A549 (cell line): ENCODE data around the gene PSRC1. TPM values are rescaled to one million over a fixed set of nuclear protein-coding genes. Genes with fewer than 3 reads are reported as not detected.

Source experiments
- ATAC-seq, 2 experiments: fragments of 200-7000 bp in 1 of 2; fragments of >200 bp in 1 of 2; cut with Nextera tagmentation in 1 of 2; cut with Tn5 transposase in 1 of 2; 3 replicates each; pipeline versions ENCODE4 v1.8.0 to v1.9.1; 2018 to 2020; ENCODE audit warnings: mild to moderate bottlenecking in 1 of 2, moderate library complexity in 1 of 2
- CTCF ChIA-PET: fragments of 300-600 bp; sonication (Branson Sonifier 250); formaldehyde crosslinking; extraction: SDS; loops from one replicate; lab custom pipeline; 2021; ENCODE audit warnings: antibody characterized with exemption, inconsistent platforms; lab: Yijun Ruan, JAX
- POLR2A ChIA-PET: fragments of 350-600 bp; formaldehyde crosslinking; extraction: SDS; loops from one replicate; lab custom pipeline; 2021; ENCODE audit warnings: antibody characterized with exemption, inconsistent platforms; lab: Yijun Ruan, JAX
- DNase-seq, 2 experiments: peaks; one replicate each; pipeline versions ENCODE4 v3.0.0 to v3.0.0-alpha.2; 2011 to 2016; ENCODE audit warnings: low read depth in 1 of 2, low spot score in 1 of 2
- FAIRE-seq: peaks from 2 replicates; lab custom pipeline; 2011; peaks lifted over from hg19 to GRCh38; lab: Jason Lieb, UNC
- H3K27ac ChIP-seq, 2 experiments: fragments of >200 bp; sonication (Bioruptor Twin); formaldehyde crosslinking; 3 replicates each; pipeline ENCODE4 v1.5.1; 2016 to 2017
- H3K4me1 ChIP-seq: fragments of >200 bp; sonication (Bioruptor Twin); formaldehyde crosslinking; 3 replicates; pipeline ENCODE4 v1.6.1; 2016
- H3K4me2 ChIP-seq: fragments of >200 bp; sonication (Bioruptor Twin); formaldehyde crosslinking; 3 replicates; pipeline ENCODE4 v1.6.1; 2016
- H3K4me3 ChIP-seq: fragments of >200 bp; sonication (Bioruptor Twin); formaldehyde crosslinking; 3 replicates; pipeline ENCODE4 v1.5.1; 2016
- H3K9me3 ChIP-seq: fragments of >200 bp; sonication (Bioruptor Twin); formaldehyde crosslinking; 3 replicates; pipeline ENCODE4 v1.6.1; 2016
- BHLHE40 ChIP-seq: IDR thresholded peaks from 2 replicates; pipeline ENCODE4 v1.6.1; 2012; ENCODE audit warnings: low read depth, low read length, inconsistent platforms
- CBX8 ChIP-seq: fragments of 200-600 bp; sonication (generic); IDR thresholded peaks from 2 replicates; pipeline ENCODE4 v1.6.1; 2016
- CEBPB ChIP-seq, 2 experiments: fragments of >200 bp in 1 of 2; sonication (Bioruptor Twin) in 1 of 2; formaldehyde crosslinking in 1 of 2; IDR thresholded peaks; 2 replicates each; pipeline ENCODE4 v1.6.1; 2012 to 2016
- GATA3 ChIP-seq: IDR thresholded peaks from 2 replicates; pipeline ENCODE4 v1.6.1; 2012; ENCODE audit warnings: borderline replicate concordance
- HDAC2 ChIP-seq: fragments of 200-600 bp; sonication (generic); IDR thresholded peaks from 2 replicates; pipeline ENCODE4 v1.6.1; 2016
- HOXA7 ChIP-seq: fragments of 250-450 bp; sonication (Bioruptor Pico); IDR thresholded peaks from 2 replicates; pipeline ENCODE4 v1.5.0; 2020; ENCODE audit warnings: mild to moderate bottlenecking, moderate library complexity
- JUN ChIP-seq, 2 experiments: fragments of >200 bp; sonication (Bioruptor Twin); formaldehyde crosslinking; IDR thresholded peaks; 2 replicates in 1 of 2; 3 replicates in 1 of 2; pipeline ENCODE4 v1.6.1; 2016 to 2017
- MAFK ChIP-seq: fragments of 450-650 bp; IDR thresholded peaks from 2 replicates; pipeline ENCODE4 v1.6.1; 2014; ENCODE audit not compliant: partially characterized antibody
- PHF8 ChIP-seq: fragments of 200-600 bp; sonication (generic); IDR thresholded peaks from 2 replicates; pipeline ENCODE4 v1.6.1; 2016; ENCODE audit warnings: low read depth, mild to moderate bottlenecking, antibody characterized with exemption, moderate library complexity, borderline replicate concordance
- POLR2AphosphoS2 ChIP-seq: conservative IDR thresholded peaks from 2 replicates; pipeline ENCODE4 v1.6.1; 2012; ENCODE audit warnings: low read length, improper control_type of control experiment, inconsistent platforms
- RAD21 ChIP-seq, 2 experiments: fragments of >200 bp in 1 of 2; sonication (Bioruptor Twin) in 1 of 2; formaldehyde crosslinking in 1 of 2; IDR thresholded peaks in 1 of 2; conservative IDR thresholded peaks in 1 of 2; 2 replicates in 1 of 2; 3 replicates in 1 of 2; pipeline ENCODE4 v1.6.1; 2012 to 2018; ENCODE audit warnings: inconsistent platforms in 1 of 2
- TFCP2L1 ChIP-seq: fragments of 250-450 bp; sonication (Bioruptor Pico); IDR thresholded peaks from 2 replicates; pipeline ENCODE4 v1.5.0; 2021; ENCODE audit warnings: mild to moderate bottlenecking
- ZC3H11A ChIP-seq: fragments of 450-650 bp; IDR thresholded peaks from 2 replicates; pipeline ENCODE4 v1.6.1; 2014; ENCODE audit warnings: antibody characterized with exemption, mild to moderate bottlenecking
- ZNF302 ChIP-seq: fragments of 250-450 bp; sonication (Bioruptor Pico); IDR thresholded peaks from 2 replicates; pipeline ENCODE4 v1.9.0; 2021; ENCODE audit warnings: inconsistent platforms, mild to moderate bottlenecking, moderate library complexity
- ZSCAN20 ChIP-seq: fragments of 250-450 bp; sonication (Bioruptor Pico); IDR thresholded peaks from 2 replicates; pipeline ENCODE4 v1.8.0; 2022; ENCODE audit warnings: mild to moderate bottlenecking, moderate library complexity
- WGBS: methylation state at CpG from one replicate; pipeline ENCODE4 v1.1.6; 2017; ENCODE audit errors: missing lambda C conversion rate; 5-methylcytosine and 5-hydroxymethylcytosine counted together
- polyA plus RNA-seq, 4 experiments: library from polyadenylated mRNA; depleted of rRNA in 3 of 4; stranded (reverse); fragments of >200 nt; fragmentation: RNase III in 1 of 4; extraction: RNeasy Plus Mini Kit Qiagen cat#74134 plus additional on column Dnase treatment in 1 of 4; gene quantifications; 2 replicates in 3 of 4; 3 replicates in 1 of 4; pipeline ENCODE4 v1.2.3, GENCODE V29; 2011 to 2017
- TF ChIP-seq, protein P1 (sequence below): IDR thresholded peaks from 2 replicates; pipeline ENCODE4 v1.6.1; 2012
- TF ChIP-seq, protein P2 (sequence below): IDR thresholded peaks from 2 replicates; pipeline ENCODE4 v1.6.1; 2012
- TF ChIP-seq, protein P3 (sequence below): fragments of 250-450 bp; sonication (Bioruptor Pico); IDR thresholded peaks from 2 replicates; pipeline ENCODE4 v1.5.0; 2021; ENCODE audit warnings: mild to moderate bottlenecking, moderate library complexity, borderline replicate concordance
- TF ChIP-seq, protein P4 (sequence below): fragments of 200-600 bp; sonication (generic); IDR thresholded peaks from 2 replicates; pipeline ENCODE4 v1.6.1; 2016; ENCODE audit warnings: antibody characterized with exemption, mild to moderate bottlenecking, moderate library complexity
- TF ChIP-seq, protein P5 (sequence below): fragments of >200 bp; sonication (Bioruptor Twin); formaldehyde crosslinking; IDR thresholded peaks from 2 replicates; pipeline ENCODE4 v1.6.1; 2016
- TF ChIP-seq, protein P6 (sequence below): fragments of 450-650 bp; IDR thresholded peaks from 2 replicates; pipeline ENCODE4 v1.6.1; 2014; ENCODE audit warnings: antibody characterized with exemption

The PSRC1 gene
- polyA plus RNA-seq, 2 of the 4 experiments (the other 2 are of a cell fraction): 15.3 to 21.5 TPM

DNA sequence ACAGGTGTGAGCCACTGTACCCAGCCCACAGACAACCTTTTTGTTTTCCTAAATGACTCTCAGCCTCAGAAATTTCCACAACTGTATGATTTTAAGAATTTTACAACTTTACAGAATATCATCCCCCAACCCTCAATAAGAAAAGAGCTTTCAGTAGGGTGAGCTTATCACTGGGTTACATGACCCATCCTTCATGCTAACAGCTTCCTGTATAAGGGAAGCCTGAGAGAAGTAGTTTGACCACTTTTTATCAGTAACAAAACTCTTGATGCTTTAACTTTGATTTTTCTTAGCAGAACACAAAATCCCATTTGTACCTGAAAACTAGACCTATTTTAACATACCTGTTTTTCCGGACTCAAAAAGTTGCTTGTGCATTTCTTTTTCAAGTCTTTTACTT lies 33.6 kb upstream of the PSRC1 start:
- no peak for TF ChIP-seq BHLHE40
- TF ChIP-seq TFCP2L1: no peak
- no peak for TF ChIP-seq HDAC2
- TF ChIP-seq, protein P1, sequence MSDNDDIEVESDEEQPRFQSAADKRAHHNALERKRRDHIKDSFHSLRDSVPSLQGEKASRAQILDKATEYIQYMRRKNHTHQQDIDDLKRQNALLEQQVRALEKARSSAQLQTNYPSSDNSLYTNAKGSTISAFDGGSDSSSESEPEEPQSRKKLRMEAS: no peak
- Histone ChIP-seq H3K9me3 (no peaks in the 10 kb centered on the region), H3K4me2 (no peak overlapping the region), H3K4me3 (no peak overlapping the region), H3K27ac (no peak overlapping the region), H3K4me1 (no peaks in the 10 kb centered on the region)
- CTCF ChIA-PET: interaction anchor here (0.8 to 1.2 kb wide), 3 partner anchors 12 to 83 kb away, joined by 3 to 4 read pairs (median 3); no protein-coding TSS in a partner anchor
- POLR2A ChIA-PET: no interaction called here
- no peak for ATAC-seq
- WGBS: 90% methylated on average over 1 of the region's 1 CpG
- FAIRE-seq: no peak
- no peak for DNase-seq

DNA sequence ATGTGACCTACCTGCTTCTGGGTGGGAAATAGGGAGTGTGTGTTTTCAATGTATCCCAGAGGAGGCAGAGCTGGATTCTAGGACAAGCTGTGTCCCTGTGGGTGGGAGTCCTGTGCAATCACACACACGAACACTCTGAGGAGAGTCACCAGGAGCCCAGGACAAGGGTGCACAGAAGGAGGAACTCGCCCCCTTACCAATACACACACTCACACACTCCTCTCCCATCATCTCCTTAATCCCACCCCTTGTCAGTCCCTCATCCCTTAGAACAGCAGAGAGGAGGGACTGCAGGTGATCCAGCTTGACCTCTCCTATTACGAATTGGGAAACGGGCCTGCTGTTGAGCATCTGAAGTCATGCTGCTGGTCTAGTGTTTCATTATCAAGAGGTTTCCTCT lies 32.3 kb upstream of the PSRC1 start:
- Histone ChIP-seq H3K9me3 (no peaks in the 10 kb centered on the region), H3K27ac (no peak overlapping the region), H3K4me1 (no peaks in the 10 kb centered on the region), H3K4me2 (no peak overlapping the region), H3K4me3 (no peak overlapping the region)
- DNase-seq: no peak
- POLR2A ChIA-PET: no interaction called here
- no peak for TF ChIP-seq HDAC2
- TF ChIP-seq, protein P2, sequence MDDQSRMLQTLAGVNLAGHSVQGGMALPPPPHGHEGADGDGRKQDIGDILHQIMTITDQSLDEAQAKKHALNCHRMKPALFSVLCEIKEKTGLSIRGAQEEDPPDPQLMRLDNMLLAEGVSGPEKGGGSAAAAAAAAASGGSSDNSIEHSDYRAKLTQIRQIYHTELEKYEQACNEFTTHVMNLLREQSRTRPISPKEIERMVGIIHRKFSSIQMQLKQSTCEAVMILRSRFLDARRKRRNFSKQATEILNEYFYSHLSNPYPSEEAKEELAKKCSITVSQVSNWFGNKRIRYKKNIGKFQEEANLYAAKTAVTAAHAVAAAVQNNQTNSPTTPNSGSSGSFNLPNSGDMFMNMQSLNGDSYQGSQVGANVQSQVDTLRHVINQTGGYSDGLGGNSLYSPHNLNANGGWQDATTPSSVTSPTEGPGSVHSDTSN: no peak
- TF ChIP-seq JUN (IDR thresholded peaks at IDR 0.05): no peak
- no peak for TF ChIP-seq PHF8
- no peak for TF ChIP-seq RAD21 (conservative IDR thresholded peaks at IDR 0.05 in 1 of 2, IDR thresholded peaks at IDR 0.05 in 1 of 2)
- no peak for TF ChIP-seq CEBPB (IDR thresholded peaks at IDR 0.05)
- no peak for TF ChIP-seq MAFK
- no peak for FAIRE-seq
- 91% methylated on average over 4 of the region's 4 CpGs for WGBS
- CTCF ChIA-PET: interaction anchor here (0.6 to 1.6 kb wide), 4 partner anchors 9 to 44 kb away, joined by 3 to 5 read pairs (median 4); partner anchors contain the start of gene MYBPHL
- ATAC-seq: no peak

DNA sequence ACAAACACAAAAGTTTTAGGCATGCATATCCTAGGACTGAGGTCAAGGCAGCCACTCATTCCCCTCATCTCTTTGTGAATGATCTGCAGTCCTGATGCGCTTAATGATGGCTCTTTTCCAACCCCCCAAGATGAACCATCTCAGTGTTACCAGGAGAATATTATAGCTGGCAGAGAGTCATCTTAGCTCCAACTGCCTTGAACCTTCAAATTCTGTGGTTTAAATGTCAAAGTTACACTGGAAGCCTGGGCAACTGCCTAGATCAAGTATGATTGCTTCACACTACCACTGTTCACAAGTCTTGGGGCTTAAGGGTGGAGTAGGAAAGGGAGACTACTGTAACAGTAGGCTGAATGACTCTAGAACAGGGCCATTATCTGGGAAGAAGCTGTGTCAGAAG lies 31.9 kb upstream of the PSRC1 start:
- WGBS: 94% methylated on average over 1 of the region's 1 CpG
- ChIA-PET POLR2A (no interaction called here), CTCF (interaction anchor here (1.6 kb wide), 1 partner anchor 37 kb away, joined by 5 read pairs; no protein-coding TSS in a partner anchor)
- Histone ChIP-seq H3K9me3 (no peaks in the 10 kb centered on the region), H3K4me3 (no peak overlapping the region), H3K4me2 (no peak overlapping the region), H3K4me1 (no peaks in the 10 kb centered on the region), H3K27ac (no peak overlapping the region)
- no peak for ATAC-seq
- TF ChIP-seq RAD21 (conservative IDR thresholded peaks at IDR 0.05 in 1 of 2, IDR thresholded peaks at IDR 0.05 in 1 of 2) (no peak), ZC3H11A (no peak), HOXA7 (CRISPR knock-in tag) (no peak), ZSCAN20 (CRISPR knock-in tag) (no peak), CBX8 (no peak), POLR2AphosphoS2 (no peak), ZNF302 (CRISPR knock-in tag) (no peak), GATA3 (no peak), JUN (IDR thresholded peaks at IDR 0.05) (no peak)
- TF ChIP-seq, protein P3, sequence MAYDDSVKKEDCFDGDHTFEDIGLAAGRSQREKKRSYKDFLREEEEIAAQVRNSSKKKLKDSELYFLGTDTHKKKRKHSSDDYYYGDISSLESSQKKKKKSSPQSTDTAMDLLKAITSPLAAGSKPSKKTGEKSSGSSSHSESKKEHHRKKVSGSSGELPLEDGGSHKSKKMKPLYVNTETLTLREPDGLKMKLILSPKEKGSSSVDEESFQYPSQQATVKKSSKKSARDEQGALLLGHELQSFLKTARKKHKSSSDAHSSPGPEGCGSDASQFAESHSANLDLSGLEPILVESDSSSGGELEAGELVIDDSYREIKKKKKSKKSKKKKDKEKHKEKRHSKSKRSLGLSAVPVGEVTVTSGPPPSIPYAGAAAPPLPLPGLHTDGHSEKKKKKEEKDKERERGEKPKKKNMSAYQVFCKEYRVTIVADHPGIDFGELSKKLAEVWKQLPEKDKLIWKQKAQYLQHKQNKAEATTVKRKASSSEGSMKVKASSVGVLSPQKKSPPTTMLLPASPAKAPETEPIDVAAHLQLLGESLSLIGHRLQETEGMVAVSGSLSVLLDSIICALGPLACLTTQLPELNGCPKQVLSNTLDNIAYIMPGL (CRISPR knock-in tag): no peak
- TF ChIP-seq, protein P4, sequence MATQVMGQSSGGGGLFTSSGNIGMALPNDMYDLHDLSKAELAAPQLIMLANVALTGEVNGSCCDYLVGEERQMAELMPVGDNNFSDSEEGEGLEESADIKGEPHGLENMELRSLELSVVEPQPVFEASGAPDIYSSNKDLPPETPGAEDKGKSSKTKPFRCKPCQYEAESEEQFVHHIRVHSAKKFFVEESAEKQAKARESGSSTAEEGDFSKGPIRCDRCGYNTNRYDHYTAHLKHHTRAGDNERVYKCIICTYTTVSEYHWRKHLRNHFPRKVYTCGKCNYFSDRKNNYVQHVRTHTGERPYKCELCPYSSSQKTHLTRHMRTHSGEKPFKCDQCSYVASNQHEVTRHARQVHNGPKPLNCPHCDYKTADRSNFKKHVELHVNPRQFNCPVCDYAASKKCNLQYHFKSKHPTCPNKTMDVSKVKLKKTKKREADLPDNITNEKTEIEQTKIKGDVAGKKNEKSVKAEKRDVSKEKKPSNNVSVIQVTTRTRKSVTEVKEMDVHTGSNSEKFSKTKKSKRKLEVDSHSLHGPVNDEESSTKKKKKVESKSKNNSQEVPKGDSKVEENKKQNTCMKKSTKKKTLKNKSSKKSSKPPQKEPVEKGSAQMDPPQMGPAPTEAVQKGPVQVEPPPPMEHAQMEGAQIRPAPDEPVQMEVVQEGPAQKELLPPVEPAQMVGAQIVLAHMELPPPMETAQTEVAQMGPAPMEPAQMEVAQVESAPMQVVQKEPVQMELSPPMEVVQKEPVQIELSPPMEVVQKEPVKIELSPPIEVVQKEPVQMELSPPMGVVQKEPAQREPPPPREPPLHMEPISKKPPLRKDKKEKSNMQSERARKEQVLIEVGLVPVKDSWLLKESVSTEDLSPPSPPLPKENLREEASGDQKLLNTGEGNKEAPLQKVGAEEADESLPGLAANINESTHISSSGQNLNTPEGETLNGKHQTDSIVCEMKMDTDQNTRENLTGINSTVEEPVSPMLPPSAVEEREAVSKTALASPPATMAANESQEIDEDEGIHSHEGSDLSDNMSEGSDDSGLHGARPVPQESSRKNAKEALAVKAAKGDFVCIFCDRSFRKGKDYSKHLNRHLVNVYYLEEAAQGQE: no peak
- TF ChIP-seq, protein P5, sequence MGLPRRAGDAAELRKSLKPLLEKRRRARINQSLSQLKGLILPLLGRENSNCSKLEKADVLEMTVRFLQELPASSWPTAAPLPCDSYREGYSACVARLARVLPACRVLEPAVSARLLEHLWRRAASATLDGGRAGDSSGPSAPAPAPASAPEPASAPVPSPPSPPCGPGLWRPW: no peak
- TF ChIP-seq, protein P6, sequence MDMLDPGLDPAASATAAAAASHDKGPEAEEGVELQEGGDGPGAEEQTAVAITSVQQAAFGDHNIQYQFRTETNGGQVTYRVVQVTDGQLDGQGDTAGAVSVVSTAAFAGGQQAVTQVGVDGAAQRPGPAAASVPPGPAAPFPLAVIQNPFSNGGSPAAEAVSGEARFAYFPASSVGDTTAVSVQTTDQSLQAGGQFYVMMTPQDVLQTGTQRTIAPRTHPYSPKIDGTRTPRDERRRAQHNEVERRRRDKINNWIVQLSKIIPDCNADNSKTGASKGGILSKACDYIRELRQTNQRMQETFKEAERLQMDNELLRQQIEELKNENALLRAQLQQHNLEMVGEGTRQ: no peak
- no peak for DNase-seq
- no peak for FAIRE-seq
